Measurements from ENCODE around the gene SRGAP2C.
"Not testable (repeated sequence)": the region's sequence is repeated elsewhere in the genome, so short reads cannot be mapped to it uniquely, and the experiment has no call there.

SRGAP2C gene

DNA sequence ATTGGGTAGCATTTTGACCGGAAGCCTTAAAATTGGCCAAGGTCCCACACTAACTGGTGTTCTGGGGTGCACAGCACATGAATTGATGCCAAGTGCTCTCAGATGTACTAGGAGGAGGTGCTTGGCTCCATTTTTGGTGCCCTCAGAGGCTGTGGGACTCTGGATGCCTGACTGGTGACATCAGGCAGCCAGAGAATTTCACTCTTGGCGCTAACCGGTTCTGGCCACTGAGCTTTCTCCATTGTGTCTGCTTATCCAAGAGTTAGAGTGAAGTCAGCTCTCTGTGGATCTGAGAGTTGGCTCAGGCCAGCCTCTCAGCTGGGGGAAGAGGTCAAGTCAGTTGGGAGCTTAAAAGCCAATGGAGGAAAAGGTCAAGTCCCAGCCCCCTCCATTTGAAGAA is 200.4 kb downstream of the SRGAP2C start:
- not testable (repeated sequence) for DNase-seq (ENCODE audit: low read depth)

DNA sequence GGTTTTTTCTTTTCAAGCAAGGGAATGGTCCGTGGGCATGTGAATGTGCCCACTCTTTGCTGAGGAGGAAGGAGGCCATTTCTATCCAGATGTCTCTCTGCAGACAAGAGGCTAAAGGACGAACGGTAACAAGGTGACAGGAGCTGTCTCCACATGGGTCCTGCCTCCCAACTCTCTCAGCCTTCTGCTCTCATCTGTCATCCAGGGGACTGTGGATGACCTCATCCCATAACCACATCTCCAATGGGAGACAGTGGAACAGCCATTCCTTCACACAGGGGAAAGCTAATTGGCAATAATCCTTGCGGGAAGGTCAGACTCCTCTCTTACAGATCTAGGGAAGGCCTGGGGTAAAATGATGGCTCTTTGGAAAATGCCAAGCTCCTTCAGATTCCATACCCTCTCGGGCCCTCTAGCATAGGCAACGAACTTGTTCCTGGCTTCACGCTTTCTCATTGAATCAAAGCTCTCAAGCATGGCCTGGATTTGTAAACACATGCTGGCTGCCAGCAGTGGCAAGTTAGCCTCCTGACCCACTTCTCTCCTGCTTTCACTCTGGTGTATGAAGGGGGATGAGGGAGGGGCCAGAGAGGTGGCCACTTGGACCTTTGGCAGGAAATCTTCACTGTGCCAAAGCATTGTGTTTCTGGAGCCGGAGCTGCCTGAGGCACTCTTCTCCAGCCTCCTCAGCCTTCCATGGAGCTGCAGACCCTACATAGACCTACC is 201.0 kb downstream of the SRGAP2C start:
- DNase-seq (ENCODE audit: low read depth), result not testable (repeated sequence)

DNA sequence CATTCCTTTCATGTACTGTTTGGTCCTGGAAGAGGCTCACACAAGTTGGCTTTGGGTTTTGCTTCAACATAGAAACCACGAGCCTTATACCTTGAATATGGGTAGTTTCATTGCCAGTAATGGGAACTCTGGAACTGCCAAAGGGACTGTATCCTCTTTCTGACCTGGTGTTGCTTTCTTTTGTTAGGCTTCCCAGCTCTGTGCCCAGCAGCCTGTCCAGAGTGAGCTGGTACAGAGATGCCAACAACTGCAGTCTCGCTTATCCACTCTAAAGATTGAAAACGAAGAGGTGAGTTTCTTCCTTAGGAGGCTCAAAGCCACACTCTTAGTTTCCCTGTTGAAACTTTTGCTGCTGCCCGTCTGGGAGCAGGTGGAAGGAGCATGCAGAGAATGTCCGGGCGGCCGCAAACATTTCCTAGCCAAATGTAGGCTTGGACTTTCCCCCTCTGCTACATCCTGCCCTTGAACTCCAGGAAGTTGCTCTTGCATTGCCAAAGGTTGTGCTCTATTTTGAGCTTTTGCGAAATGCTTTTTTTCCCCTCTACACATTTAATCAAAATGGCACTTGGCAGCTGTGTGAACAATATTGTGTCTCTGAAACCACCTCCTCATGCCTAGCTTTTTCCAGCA is 201.7 kb downstream of the SRGAP2C start:
- DNase-seq (ENCODE audit: low read depth), result not testable (repeated sequence)

DNA sequence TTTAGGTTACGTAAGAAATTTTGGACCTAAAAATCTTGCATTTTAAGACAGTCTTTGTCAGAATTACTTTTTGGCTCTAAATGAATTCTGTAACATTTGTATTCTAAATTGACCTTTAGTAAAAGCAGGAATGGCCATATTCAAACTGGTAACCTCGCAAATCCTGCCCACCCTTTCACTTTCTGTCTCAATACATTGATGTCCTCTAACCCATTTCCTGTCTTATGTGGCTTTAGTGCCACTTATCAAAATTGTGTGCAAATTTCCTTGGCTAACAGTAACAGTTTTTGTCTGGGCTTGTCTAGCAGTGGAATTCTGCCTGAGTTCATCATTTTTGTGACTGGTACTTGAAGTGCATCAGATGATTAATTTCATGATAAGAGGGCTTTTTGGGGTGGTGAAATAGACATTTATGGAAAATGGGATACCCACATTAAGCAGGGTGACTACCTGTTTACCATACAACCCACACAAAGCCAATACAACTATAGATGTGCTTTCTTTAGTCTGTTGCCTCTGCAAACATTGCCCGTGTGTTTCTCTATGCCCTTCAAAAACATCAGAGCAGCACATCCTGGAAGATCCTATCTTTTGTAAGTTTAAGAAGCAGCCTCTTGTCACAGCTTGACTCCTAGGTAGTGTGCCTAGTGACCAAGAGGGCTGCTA is 205.3 kb downstream of the SRGAP2C start:
- not testable (repeated sequence) for DNase-seq (ENCODE audit: low read depth)

DNA sequence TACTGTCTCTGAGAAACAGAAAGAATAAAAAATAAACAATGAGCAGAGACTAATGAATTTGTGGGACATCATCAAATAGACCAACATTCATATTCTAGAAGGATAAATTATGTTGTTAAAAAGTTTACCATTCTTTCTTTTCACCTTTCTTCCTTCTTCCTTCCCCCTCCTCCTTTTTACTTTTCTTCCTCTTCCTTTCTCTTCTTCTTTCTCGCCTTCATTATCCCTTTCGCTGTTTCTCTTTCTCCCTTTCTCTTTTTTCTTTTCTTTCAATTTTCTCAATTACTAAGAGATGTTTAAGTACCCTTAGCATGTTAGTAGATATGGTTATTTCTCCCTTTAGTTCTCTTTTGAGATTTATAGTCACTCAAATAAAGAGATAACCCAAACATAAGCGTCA is 207.4 kb downstream of the SRGAP2C start:
- not testable (repeated sequence) for DNase-seq (ENCODE audit: low read depth)

DNA sequence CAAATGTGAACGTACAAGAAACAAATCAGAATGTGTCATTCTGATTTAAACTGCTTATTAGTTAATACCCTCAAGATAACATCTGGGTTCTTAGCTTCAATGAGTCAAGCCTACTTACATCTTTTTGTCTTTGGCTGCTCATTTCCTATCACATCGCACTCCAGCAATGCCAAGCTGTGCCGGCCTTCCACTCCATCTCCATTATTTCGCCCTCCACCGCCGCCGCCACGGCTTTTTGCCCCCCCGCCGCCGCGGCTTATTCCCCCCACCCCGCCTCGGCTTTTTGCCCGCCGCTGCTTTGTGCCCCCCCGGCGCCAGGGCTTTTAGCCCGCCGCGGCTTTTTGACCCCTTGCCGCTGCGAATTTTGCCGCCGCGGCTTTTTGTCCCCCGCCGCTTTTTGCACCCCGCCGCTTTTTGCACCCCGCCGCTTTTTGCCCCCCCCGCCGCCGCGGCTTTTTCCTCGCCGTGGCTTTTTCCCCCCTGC is 211.0 kb downstream of the SRGAP2C start:
- DNase-seq (ENCODE audit: low read depth), result not testable (repeated sequence)

DNA sequence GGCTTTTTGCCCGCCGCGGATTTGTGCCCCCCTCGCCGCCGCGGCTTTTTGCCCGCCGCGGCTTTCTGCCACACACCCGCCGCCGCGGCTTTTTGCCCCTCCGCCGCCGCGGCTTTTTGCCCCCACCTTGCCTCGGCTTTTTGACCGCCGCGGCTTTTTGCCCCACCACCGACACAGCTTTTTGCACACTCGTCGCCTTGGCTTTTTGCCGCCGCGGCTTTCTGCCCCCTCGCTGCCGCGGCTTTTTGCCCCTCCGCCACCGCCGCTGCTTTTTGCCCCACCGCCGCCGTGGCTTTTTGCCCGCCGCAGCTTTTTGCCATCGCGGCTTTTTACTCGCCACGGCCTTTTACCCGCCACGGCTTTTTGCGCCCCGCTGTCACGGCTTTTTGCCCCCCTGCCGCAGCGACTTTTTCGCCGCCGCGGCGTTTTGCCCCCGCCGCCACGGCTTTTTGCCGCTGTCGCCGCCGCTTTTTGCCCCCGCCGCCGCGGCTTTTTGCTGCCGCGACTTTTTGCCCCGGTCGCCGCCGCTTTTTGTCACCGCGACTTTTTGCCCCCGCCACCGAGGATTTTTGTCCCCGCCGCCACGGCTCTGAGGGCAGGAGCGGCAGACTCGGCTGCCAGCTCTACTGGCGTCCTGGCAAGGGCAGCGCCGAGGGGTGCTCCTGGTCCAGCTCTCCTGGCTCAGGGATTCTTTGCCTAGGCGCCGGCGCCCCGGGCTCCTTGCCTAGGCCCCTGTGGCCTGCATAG is 211.7 kb downstream of the SRGAP2C start:
- DNase-seq (ENCODE audit: low read depth), result not testable (repeated sequence)

DNA sequence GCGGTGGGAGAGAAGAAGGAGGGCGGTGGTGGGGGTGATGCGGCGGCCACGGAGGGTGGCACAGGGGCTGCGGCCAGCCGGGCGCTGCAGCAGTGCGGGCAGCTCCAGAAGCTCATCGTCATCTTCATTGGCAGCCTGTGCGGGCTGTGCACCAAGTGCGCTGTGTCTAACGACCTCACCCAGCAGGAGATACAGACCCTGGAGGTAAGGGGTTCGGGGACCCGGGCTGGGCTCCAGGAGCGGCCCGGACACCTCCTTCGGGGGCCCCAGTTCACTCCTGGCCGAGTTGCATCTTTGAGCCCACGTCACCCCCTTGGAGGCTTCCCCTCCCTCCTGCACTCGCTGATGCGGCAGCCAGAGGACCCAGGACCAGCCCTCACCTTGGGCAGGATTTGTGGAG is 212.3 kb downstream of the SRGAP2C start:
- not testable (repeated sequence) for DNase-seq (ENCODE audit: low read depth)

DNA sequence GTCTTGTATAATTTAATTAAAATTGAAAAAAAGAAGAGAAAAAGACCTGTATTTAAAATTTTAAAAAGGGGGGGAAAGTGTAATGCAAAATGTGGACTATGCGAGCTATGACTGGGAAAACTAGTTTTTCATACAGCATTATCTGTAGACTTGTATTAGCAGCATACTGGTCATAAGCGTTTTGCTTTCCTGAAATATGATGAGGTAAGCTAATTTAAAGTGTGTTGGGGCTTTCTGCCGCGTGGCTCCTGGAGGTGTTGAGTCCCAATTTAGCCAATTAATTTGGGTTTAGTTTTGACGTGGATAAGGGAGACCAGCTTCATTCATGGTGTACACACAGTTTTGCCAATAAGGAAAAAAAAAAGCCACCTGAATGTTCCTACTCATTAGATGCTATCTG is 214.4 kb downstream of the SRGAP2C start:
- not testable (repeated sequence) for DNase-seq (ENCODE audit: low read depth)

DNA sequence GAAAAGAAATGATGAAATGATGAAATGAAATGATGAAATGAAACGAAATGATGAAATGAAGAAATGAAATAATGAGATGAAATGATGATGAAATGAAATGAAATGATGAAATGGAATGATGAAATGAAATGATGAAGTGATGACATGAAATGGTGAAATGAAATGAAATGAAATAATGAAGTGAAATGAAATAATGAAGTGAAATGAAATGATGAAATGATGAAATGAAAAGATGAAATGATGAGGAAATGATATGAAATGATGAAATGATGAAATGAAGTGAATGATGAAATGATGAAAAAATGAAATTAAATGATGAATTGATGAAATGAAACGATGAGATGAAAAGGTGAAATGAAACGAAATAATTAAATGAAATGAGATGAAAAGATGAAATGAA is 215.3 kb downstream of the SRGAP2C start:
- not testable (repeated sequence) for DNase-seq (ENCODE audit: low read depth)

DNA sequence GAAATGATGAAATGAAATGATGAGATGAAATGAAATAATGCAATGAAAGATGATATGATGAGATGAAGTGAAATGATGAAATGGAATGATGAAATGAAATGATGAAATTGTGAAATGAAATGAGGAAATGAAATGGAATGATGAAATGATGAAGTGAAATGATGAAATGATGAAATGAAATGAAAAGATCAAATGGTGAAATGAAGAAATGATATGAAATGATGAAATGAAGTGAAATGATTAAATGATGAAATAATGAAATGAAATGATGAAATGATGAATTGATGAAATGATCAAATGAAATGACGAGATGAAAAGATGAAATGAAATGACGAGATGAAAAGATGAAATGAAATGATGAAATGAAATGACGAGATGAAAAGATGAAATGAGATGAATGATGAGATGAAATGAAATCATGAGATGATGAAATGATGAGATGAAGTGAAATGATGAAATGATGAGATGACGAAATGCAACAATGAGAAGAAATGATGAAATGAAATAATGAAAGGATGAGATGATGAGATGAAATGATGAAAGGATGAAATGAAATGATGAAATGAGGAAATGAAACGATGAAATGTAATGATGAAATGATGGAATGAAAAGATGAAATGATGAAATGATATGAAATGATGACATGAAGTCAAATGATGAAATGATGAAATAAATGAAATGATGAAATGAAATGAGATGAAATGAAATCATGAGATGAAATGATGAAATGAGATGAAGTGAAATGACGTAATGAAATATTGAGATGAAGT is 216.0 kb downstream of the SRGAP2C start:
- not testable (repeated sequence) for DNase-seq (ENCODE audit: low read depth)

DNA sequence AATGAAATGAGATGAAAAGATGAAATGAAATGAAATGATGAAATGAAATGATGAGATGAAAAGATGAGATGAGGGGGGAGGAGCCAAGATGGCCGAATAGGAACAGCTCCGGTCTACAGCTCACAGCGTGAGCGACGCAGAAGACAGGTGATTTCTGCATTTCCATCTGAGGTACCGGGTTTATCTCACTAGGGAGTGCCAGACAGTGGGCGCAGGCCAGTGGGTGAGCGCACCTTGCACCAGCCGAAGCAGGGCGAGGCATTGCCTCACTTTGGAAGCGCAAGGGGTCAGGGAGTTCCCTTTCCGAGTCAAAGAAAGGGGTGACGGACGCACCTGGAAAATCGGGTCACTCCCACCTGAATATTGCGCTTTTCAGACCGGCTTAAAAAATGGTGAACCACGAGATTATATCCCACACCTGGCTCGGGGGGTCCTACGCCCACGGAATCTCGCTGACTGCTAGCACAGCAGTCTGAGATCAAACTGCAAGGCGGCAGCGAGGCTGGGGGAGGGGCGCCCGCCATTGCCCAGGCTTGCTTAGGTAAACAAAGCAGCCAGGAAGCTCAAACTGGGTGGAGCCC is 216.7 kb downstream of the SRGAP2C start:
- DNase-seq (ENCODE audit: low read depth), result not testable (repeated sequence)

DNA sequence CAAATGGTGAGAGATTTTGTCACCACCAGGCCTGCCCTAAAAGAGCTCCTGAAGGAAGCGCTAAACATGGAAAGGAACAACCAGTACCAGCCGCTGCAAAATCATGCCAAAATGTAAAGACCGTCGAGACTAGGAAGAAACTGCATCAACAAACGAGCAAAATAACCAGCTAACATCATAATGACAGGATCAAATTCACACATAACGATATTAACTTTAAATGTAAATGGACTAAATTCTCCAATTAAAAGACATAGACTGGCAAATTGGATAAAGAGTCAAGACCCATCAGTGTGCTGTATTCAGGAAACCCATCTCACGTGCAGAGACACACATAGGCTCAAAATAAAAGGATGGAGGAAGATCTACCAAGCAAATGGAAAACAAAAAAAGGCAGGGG is 218.5 kb downstream of the SRGAP2C start:
- DNase-seq (ENCODE audit: low read depth), result not testable (repeated sequence)

DNA sequence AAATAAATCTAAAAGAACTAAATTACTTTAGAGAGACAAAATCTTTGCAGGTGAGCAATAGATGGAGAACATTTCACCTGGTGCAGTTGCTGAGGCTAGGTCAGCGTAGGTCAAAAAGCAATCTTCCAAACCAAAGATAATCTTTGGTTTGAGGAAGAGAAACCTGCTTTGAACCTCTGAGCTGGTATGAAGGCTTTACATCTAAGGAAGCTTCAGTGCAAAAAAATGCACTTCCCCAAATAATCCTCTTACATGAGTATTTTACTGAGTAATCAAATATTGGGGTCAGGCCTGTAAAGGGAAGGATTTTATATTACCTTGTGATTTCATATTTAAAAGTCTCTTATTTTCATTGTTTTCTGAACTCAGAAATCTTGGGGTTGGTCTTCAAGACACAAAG is 223.6 kb downstream of the SRGAP2C start:
- DNase-seq (ENCODE audit: low read depth), result no peak

DNA sequence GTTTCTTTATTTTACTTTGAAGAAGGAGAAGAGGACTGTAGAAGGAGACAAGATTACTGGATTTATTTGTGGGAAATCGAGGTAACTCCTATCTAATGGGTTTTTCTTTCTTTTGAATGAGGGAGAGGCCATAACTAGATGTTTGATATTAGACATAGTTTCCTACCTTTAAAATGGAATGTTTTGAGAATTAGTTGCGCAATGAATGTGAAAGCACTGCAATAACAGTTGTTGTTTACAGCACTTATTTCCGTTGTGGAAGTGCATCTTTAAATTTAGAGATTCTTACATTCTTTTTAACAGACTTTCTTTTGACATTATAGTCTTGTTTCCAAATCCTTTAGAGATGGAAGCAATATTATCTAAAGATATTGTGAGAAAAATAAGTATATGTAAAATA is 229.0 kb downstream of the SRGAP2C start:
- no peak for DNase-seq (ENCODE audit: low read depth)

DNA sequence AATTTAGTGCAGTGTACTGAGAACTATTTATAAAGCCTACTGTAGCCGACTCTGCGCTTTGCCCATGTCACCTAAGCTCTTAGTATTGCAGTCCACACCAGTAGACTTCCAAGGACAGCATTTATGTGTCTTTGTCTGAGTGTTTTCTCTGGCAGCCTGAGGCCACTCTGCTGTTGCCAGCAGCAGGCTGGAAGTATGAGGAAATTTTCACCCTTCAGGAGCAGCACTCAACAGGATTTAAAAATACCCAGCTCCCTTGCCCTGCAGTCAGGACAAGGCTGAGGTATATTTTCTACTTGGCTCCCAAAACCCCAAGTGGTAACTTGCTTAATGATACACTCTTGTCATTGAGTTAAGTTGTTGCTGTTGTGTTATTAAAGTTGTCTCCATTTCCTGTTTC is 230.1 kb downstream of the SRGAP2C start:
- DNase-seq (ENCODE audit: low read depth), result no peak

DNA sequence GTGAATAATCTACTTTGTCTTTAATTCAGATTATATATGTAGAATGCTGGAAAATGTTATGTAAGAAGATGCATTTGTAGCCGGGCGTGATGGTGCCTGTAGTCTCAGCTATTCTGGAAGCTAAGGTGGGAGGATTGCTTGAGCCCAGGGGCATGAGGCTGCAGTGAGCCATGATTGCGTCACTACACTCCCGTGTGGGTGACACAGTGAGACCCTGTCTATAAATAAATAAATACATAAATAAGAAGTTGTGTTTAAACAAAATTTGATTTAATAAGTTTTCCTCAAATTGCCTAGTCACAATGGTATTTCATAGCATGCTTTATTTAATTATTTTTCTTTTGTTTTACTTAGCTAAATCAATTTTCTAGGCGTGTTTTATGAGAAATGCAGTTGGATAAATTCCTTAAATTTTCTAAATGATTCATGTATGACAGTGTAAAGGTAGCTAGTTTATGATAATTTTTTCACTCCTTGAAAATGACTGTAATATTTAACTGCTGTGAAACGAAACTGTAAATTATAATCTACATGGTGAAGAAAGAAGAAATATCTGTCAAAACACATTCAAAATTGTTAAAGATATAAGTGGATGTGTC is 232.6 kb downstream of the SRGAP2C start:
- no peak for DNase-seq (ENCODE audit: low read depth)

DNA sequence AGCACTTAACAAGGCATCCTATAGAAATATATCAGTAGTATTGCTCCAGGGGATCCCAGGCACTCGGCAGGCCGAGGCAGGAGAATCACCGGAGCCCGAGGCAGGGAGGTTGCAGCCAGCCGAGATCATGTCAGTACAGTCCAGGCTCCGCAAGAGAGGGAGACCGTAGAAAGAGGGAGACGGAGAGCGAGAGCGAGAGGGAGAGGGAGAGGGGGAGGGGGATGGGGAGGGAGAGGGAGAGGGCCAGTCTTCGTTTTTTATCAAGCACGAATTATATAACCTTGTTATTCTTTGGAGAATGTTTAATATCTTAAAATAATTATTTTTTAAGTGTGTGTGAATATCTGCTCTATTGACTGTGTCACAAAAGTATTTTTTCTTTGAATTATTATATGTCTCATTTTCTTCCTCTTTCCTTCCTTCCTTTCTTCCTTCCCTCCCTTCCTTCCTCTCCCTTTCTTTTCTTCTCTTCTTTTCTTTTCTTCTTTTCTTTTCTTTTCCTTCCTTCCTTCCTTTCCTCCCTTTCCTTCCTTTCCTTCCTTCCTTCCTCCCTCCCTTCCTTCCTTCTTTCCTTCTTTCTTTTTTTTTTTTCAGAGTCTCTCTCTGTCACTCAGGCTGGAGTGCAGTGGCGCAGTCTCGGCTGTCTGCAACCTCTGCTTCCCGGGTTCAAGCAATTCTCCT is 233.7 kb downstream of the SRGAP2C start:
- no peak for DNase-seq (ENCODE audit: low read depth)

DNA sequence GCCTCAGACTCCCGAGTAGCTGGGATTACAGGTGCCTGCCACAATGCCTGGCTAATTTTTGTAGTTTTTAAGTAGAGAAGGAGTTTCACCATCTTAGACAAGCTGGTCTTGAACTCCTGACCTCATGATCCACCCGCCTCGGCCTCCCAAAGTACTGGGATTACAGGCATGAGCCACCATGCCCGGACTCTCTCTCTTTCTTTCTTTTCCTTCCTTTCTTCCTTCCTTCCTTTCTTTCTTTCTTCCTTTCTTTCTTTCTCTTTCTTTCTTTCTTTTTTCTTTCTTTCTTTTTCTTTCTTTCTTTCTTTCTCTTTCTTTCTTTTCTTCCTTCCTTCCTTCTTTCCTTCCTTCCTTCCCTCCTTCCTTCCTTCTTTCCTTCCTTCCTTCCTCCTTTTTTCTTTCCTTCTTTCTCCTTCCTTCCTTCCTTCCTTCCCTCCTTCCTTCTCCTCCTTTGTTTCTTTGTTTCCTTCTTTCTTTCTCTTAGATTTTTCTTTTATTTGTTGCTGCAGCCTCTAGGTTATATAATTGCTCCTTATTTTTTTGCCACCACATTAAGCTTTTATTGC is 234.4 kb downstream of the SRGAP2C start:
- not testable (repeated sequence) for DNase-seq (ENCODE audit: low read depth)

DNA sequence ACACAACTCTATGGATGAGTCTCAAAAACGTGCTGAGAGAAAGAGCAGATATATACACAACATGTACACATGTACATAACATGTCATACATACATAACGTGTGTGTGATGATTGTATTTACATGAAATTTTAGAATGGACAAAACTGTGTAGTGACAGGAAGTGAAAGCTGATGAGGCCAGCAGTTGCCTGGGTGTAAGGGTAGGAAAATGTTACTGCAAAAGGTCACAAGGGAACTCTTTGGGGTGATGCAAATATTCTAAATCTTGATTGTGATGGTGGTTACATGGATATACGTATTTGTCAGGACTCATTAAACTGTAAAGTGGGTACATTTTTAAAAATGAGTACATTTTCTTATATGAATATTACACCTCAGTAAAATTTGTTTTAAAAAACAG is 236.7 kb downstream of the SRGAP2C start:
- DNase-seq (ENCODE audit: low read depth), result not testable (repeated sequence)
